ENCODE measurements around the gene COA8.

- TF ChIP-seq, protein P1, sequence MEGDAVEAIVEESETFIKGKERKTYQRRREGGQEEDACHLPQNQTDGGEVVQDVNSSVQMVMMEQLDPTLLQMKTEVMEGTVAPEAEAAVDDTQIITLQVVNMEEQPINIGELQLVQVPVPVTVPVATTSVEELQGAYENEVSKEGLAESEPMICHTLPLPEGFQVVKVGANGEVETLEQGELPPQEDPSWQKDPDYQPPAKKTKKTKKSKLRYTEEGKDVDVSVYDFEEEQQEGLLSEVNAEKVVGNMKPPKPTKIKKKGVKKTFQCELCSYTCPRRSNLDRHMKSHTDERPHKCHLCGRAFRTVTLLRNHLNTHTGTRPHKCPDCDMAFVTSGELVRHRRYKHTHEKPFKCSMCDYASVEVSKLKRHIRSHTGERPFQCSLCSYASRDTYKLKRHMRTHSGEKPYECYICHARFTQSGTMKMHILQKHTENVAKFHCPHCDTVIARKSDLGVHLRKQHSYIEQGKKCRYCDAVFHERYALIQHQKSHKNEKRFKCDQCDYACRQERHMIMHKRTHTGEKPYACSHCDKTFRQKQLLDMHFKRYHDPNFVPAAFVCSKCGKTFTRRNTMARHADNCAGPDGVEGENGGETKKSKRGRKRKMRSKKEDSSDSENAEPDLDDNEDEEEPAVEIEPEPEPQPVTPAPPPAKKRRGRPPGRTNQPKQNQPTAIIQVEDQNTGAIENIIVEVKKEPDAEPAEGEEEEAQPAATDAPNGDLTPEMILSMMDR (conservative IDR thresholded peaks at IDR 0.05 in 1 of 2, IDR thresholded peaks at IDR 0.05 in 1 of 2; ENCODE audit: low read depth in 1 of 2, low read length in 2 of 2), result no peak
- TF ChIP-seq EZH2 (IDR thresholded peaks at IDR 0.05; ENCODE audit: low read length, missing control alignments), result no peak
Measured at GRCh38 chr14:103623883-103624482, 61.2 kb downstream of the COA8 start.

Measured in fibroblast of lung (primary cell).